Mucosa of stomach (tissue), 1 donor: ENCODE data around the gene DLGAP3.

ENCODE experiments used
- H3K27me3 ChIP-seq: one replicate; pipeline ENCODE4 v1.7.0; 2013; ENCODE audit warnings: mild to moderate bottlenecking, low read length; ENCODE audit not compliant: control insufficient read depth, insufficient read depth
- H3K36me3 ChIP-seq: one replicate; pipeline ENCODE4 v1.7.0; 2013; ENCODE audit warnings: low read length; ENCODE audit not compliant: control insufficient read depth, insufficient read depth
- H3K4me1 ChIP-seq: one replicate; pipeline ENCODE4 v1.7.0; 2013; ENCODE audit warnings: mild to moderate bottlenecking, low read length; ENCODE audit not compliant: control insufficient read depth, insufficient read depth
- H3K4me3 ChIP-seq: one replicate; pipeline ENCODE4 v1.7.0; 2013; ENCODE audit warnings: low read length
- H3K9ac ChIP-seq: one replicate; pipeline ENCODE4 v1.7.0; 2013; ENCODE audit warnings: mild to moderate bottlenecking, low read length, moderate library complexity
- H3K9me3 ChIP-seq: one replicate; pipeline ENCODE4 v1.7.0; 2013; ENCODE audit warnings: mild to moderate bottlenecking, low read length, moderate library complexity; ENCODE audit not compliant: control insufficient read depth
- donor health status: Pancreatic carcinoma.

The DLGAP3 gene

GRCh38 chr1:34911465-34911864, 18.0 kb downstream of the DLGAP3 start:
- Histone ChIP-seq H3K4me1 (no peaks in the 10 kb centered on the region), H3K9ac (no peak overlapping the region), H3K27me3 (no peaks in the 10 kb centered on the region), H3K36me3 (no peaks in the 10 kb centered on the region), H3K4me3 (no peak overlapping the region), H3K9me3 (no peaks in the 10 kb centered on the region)

GRCh38 chr1:34910425-34910824, 19.0 kb downstream of the DLGAP3 start:
- Histone ChIP-seq H3K4me3 (no peak overlapping the region), H3K27me3 (no peaks in the 10 kb centered on the region), H3K9me3 (no peaks in the 10 kb centered on the region), H3K4me1 (no peaks in the 10 kb centered on the region), H3K36me3 (no peaks in the 10 kb centered on the region), H3K9ac (no peak overlapping the region)

- no peak overlapping the region for H3K4me3 ChIP-seq
- no peaks in the 10 kb centered on the region for H3K9me3 ChIP-seq
- H3K36me3 ChIP-seq: no peaks in the 10 kb centered on the region
- no peaks in the 10 kb centered on the region for H3K4me1 ChIP-seq
- no peak overlapping the region for H3K9ac ChIP-seq
- H3K27me3 ChIP-seq: no peaks in the 10 kb centered on the region
Observed at GRCh38 chr1:34908369-34908768, 21.1 kb downstream of the DLGAP3 start.

- Histone ChIP-seq H3K36me3 (no peaks in the 10 kb centered on the region), H3K4me1 (no peaks in the 10 kb centered on the region), H3K4me3 (no peak overlapping the region), H3K9ac (no peak overlapping the region), H3K27me3 (no peaks in the 10 kb centered on the region), H3K9me3 (no peaks in the 10 kb centered on the region)
Observed at GRCh38 chr1:34907487-34908090, 21.9 kb downstream of the DLGAP3 start.

GRCh38 chr1:34906756-34907155, 22.7 kb downstream of the DLGAP3 start:
- peaks cover 5% of the 10 kb centered on the region for H3K27me3 ChIP-seq
- H3K4me3 ChIP-seq: no peak overlapping the region
- H3K36me3 ChIP-seq: no peaks in the 10 kb centered on the region
- no peak overlapping the region for H3K9ac ChIP-seq
- no peaks in the 10 kb centered on the region for H3K9me3 ChIP-seq
- no peaks in the 10 kb centered on the region for H3K4me1 ChIP-seq

- no peak overlapping the region for H3K4me3 ChIP-seq
- peaks cover 5% of the 10 kb centered on the region for H3K27me3 ChIP-seq
- H3K9me3 ChIP-seq: no peaks in the 10 kb centered on the region
- H3K36me3 ChIP-seq: no peaks in the 10 kb centered on the region
- no peak overlapping the region for H3K9ac ChIP-seq
- H3K4me1 ChIP-seq: no peaks in the 10 kb centered on the region
Observed at GRCh38 chr1:34906222-34906621, 23.2 kb downstream of the DLGAP3 start.

- Histone ChIP-seq H3K9me3 (no peaks in the 10 kb centered on the region), H3K27me3 (peaks cover 5% of the 10 kb centered on the region), H3K4me1 (no peaks in the 10 kb centered on the region), H3K4me3 (no peak overlapping the region), H3K36me3 (no peaks in the 10 kb centered on the region), H3K9ac (no peak overlapping the region)
Observed at GRCh38 chr1:34905098-34905459, 24.4 kb downstream of the DLGAP3 start.

- no peaks in the 10 kb centered on the region for H3K9me3 ChIP-seq
- no peaks in the 10 kb centered on the region for H3K4me1 ChIP-seq
- H3K27me3 ChIP-seq: peaks cover 5% of the 10 kb centered on the region
- H3K9ac ChIP-seq: no peak overlapping the region
- H3K4me3 ChIP-seq: no peak overlapping the region
- H3K36me3 ChIP-seq: no peaks in the 10 kb centered on the region
Observed at GRCh38 chr1:34904236-34905097, 25.0 kb downstream of the DLGAP3 start.

GRCh38 chr1:34901919-34902318, 27.5 kb downstream of the DLGAP3 start:
- Histone ChIP-seq H3K27me3 (peaks cover 5% of the 10 kb centered on the region), H3K4me3 (no peak overlapping the region), H3K4me1 (no peaks in the 10 kb centered on the region), H3K36me3 (no peaks in the 10 kb centered on the region), H3K9me3 (no peaks in the 10 kb centered on the region), H3K9ac (no peak overlapping the region)

- Histone ChIP-seq H3K9ac (no peak overlapping the region), H3K27me3 (peaks cover 5% of the 10 kb centered on the region), H3K4me1 (no peaks in the 10 kb centered on the region), H3K36me3 (no peaks in the 10 kb centered on the region), H3K4me3 (no peak overlapping the region), H3K9me3 (no peaks in the 10 kb centered on the region)
Observed at GRCh38 chr1:34900775-34901502, 28.5 kb downstream of the DLGAP3 start.

GRCh38 chr1:34899906-34900305, 29.5 kb downstream of the DLGAP3 start:
- Histone ChIP-seq H3K4me1 (no peaks in the 10 kb centered on the region), H3K9ac (no peak overlapping the region), H3K36me3 (no peaks in the 10 kb centered on the region), H3K4me3 (no peak overlapping the region), H3K27me3 (peaks cover 5% of the 10 kb centered on the region), H3K9me3 (no peaks in the 10 kb centered on the region)

- H3K4me3 ChIP-seq: no peak overlapping the region
- no peaks in the 10 kb centered on the region for H3K4me1 ChIP-seq
- no peaks in the 10 kb centered on the region for H3K36me3 ChIP-seq
- H3K27me3 ChIP-seq: peaks cover 5% of the 10 kb centered on the region
- H3K9me3 ChIP-seq: no peaks in the 10 kb centered on the region
- H3K9ac ChIP-seq: no peak overlapping the region
Observed at GRCh38 chr1:34899471-34899870, 30.0 kb downstream of the DLGAP3 start.
